Measurements from ENCODE around the gene TGIF1.

Gene TGIF1

GRCh38 chr18:3447895-3448837 lies 1.8 kb upstream of the TGIF1 start:
- no peak for TF ChIP-seq ZNF274 (IDR thresholded peaks at IDR 0.05; ENCODE audit: low read depth, low read length)
- H3K4me3 ChIP-seq (ENCODE audit: low read length), result peak overlapping the region; percentile 94

- TF ChIP-seq ZNF274 (IDR thresholded peaks at IDR 0.05; ENCODE audit: low read depth, low read length), result no peak
- H3K4me3 ChIP-seq (ENCODE audit: low read length), result peak overlapping the region; percentile 94
Measured at GRCh38 chr18:3448838-3449511, 997 bp upstream of the TGIF1 start.

- H3K4me3 ChIP-seq (ENCODE audit: low read length), result peak overlapping the region; percentile 57
- no peak for TF ChIP-seq ZNF274 (IDR thresholded peaks at IDR 0.05; ENCODE audit: low read depth, low read length)
Measured at GRCh38 chr18:3449512-3450011, 410 bp upstream of the TGIF1 start.

GRCh38 chr18:3450799-3451182 lies 819 bp downstream of the TGIF1 start:
- no peak for TF ChIP-seq ZNF274 (IDR thresholded peaks at IDR 0.05; ENCODE audit: low read depth, low read length)
- peak overlapping the region; percentile 63 for H3K4me3 ChIP-seq (ENCODE audit: low read length)

GRCh38 chr18:3451183-3451988 lies 1.4 kb downstream of the TGIF1 start:
- no peak for TF ChIP-seq ZNF274 (IDR thresholded peaks at IDR 0.05; ENCODE audit: low read depth, low read length)
- peak overlapping the region; percentile 63 for H3K4me3 ChIP-seq (ENCODE audit: low read length)

- no peak for TF ChIP-seq ZNF274 (IDR thresholded peaks at IDR 0.05; ENCODE audit: low read depth, low read length)
- H3K4me3 ChIP-seq (ENCODE audit: low read length), result peak overlapping the region; percentile 63
Measured at GRCh38 chr18:3451989-3452749, 2.2 kb downstream of the TGIF1 start.

- peak overlapping the region; percentile 63 for H3K4me3 ChIP-seq (ENCODE audit: low read length)
- no peak for TF ChIP-seq ZNF274 (IDR thresholded peaks at IDR 0.05; ENCODE audit: low read depth, low read length)
Measured at GRCh38 chr18:3452750-3453539, 3.0 kb downstream of the TGIF1 start.

GRCh38 chr18:3453540-3454364 lies 3.8 kb downstream of the TGIF1 start:
- peak overlapping the region; percentile 26 for H3K4me3 ChIP-seq (ENCODE audit: low read length)
- TF ChIP-seq ZNF274 (IDR thresholded peaks at IDR 0.05; ENCODE audit: low read depth, low read length), result no peak

- H3K4me3 ChIP-seq (ENCODE audit: low read length), result no peak overlapping the region; the same call in 1 of the 2 replicates
- TF ChIP-seq ZNF274 (IDR thresholded peaks at IDR 0.05; ENCODE audit: low read depth, low read length), result no peak
Measured at GRCh38 chr18:3454365-3455089, 4.6 kb downstream of the TGIF1 start.

GRCh38 chr18:3455090-3455635 lies 5.2 kb downstream of the TGIF1 start:
- H3K4me3 ChIP-seq (ENCODE audit: low read length), result no peak overlapping the region
- no peak for TF ChIP-seq ZNF274 (IDR thresholded peaks at IDR 0.05; ENCODE audit: low read depth, low read length)

Data from GM08714 (cell line).